K562 (cell line): ENCODE measurements around the gene WNK2. TPM values are rescaled to one million over a fixed set of nuclear protein-coding genes. Genes with fewer than 3 reads are reported as not detected.
A peak's percentile ranks its signal among the peaks of the same experiment; 100 is the strongest.
"Not testable (repeated sequence)": the region's sequence is repeated elsewhere in the genome, so short reads cannot be mapped to it uniquely, and the experiment has no call there.

ENCODE experiments used
- ATAC-seq: fragments of 200-7000 bp; cut with Tn5 transposase; 3 replicates; pipeline ENCODE4 v1.9.1; 2020; ENCODE audit warnings: moderate library complexity
- BruUV-seq: library from RNA; stranded (reverse); fragments of 400-500 nt; replicated peaks from 2 replicates; lab custom pipeline; 2021; lab: Mats Ljungman, UMichigan
- CTCF ChIA-PET: fragments of 300-600 bp; formaldehyde crosslinking; extraction: SDS; loops from one replicate; lab custom pipeline; 2021; ENCODE audit warnings: low intra/inter-chr PET ratio; lab: Yijun Ruan, JAX
- POLR2A ChIA-PET: fragments of 300-600, 350-650 bp; sonication (Branson Sonifier 250); formaldehyde crosslinking; extraction: SDS; loops from one replicate; lab custom pipeline; 2021; ENCODE audit warnings: antibody characterized with exemption, inconsistent platforms; lab: Yijun Ruan, JAX
- DNase-seq, 4 experiments: peaks; one replicate each; pipeline versions ENCODE4 v3.0.0 to v3.0.0-alpha.2; 2011 to 2018; ENCODE audit warnings: low spot score in 3 of 4, mixed read lengths in 3 of 4; ENCODE audit errors: extremely low read depth in 1 of 4
- FAIRE-seq: peaks from 2 replicates; lab custom pipeline; 2011; peaks lifted over from hg19 to GRCh38; lab: Jason Lieb, UNC
- H2AFZ ChIP-seq: 2 replicates; pipeline ENCODE4 v1.6.0; 2011; ENCODE audit warnings: low read depth, low read length, control low read depth, inconsistent platforms
- H3K27ac ChIP-seq: fragments of 200-600 bp; 3 replicates; pipeline ENCODE4 v1.8.0; 2011; ENCODE audit warnings: low read depth, mild to moderate bottlenecking, control low read depth, inconsistent platforms, low read length, moderate library complexity, mixed read lengths; ENCODE audit errors: extremely low read depth
- H3K27me3 ChIP-seq, 2 experiments: fragments of 300-600 bp in 1 of 2; 2 replicates in 1 of 2; 3 replicates in 1 of 2; pipeline versions ENCODE4 v1.6.0 to v1.8.0; 2011; ENCODE audit warnings: inconsistent platforms in 2 of 2, low read length in 2 of 2, mild to moderate bottlenecking in 1 of 2, mixed read lengths in 1 of 2, moderate library complexity in 1 of 2; ENCODE audit not compliant: control insufficient read depth in 2 of 2, insufficient read depth in 2 of 2
- H3K36me3 ChIP-seq: fragments of 300-600 bp; 3 replicates; pipeline ENCODE4 v1.8.0; 2011; ENCODE audit warnings: mild to moderate bottlenecking, low read length, inconsistent platforms; ENCODE audit not compliant: control insufficient read depth, insufficient read depth
- H3K4me1 ChIP-seq, 2 experiments: fragments of 200-600 bp in 1 of 2; replicated peaks in 1 of 2; 2 replicates in 1 of 2; 3 replicates in 1 of 2; pipeline versions ENCODE4 v1.5.1 to v1.8.0; 2011; ENCODE audit warnings: inconsistent platforms in 2 of 2, low read length in 2 of 2, mild to moderate bottlenecking in 1 of 2, mixed read lengths in 1 of 2, moderate library complexity in 1 of 2; ENCODE audit not compliant: control insufficient read depth in 2 of 2, insufficient read depth in 2 of 2
- H3K4me2 ChIP-seq: 2 replicates; pipeline ENCODE4 v1.6.1; 2011; ENCODE audit warnings: low read length, control low read depth, inconsistent platforms, mixed read lengths; ENCODE audit not compliant: insufficient read depth
- H3K4me3 ChIP-seq: fragments of 200-600 bp; sonication (generic), shearing (Covaris generic); 2 replicates; pipeline ENCODE4 v1.5.1; 2016; ENCODE audit warnings: control low read depth, inconsistent platforms
- H3K79me2 ChIP-seq: fragments of 200-600 bp; 3 replicates; pipeline ENCODE4 v1.8.0; 2011; ENCODE audit warnings: low read length, inconsistent platforms; ENCODE audit not compliant: control insufficient read depth, insufficient read depth
- H3K9ac ChIP-seq, 2 experiments: 2 replicates each; pipeline versions ENCODE4 v1.6.0 to v1.6.1; 2011; ENCODE audit warnings: low read depth in 2 of 2, low read length in 2 of 2, control low read depth in 1 of 2, inconsistent platforms in 1 of 2, mild to moderate bottlenecking in 1 of 2, mixed read lengths in 1 of 2; ENCODE audit not compliant: insufficient read depth in 1 of 2
- H3K9me1 ChIP-seq: one replicate; pipeline ENCODE4 v1.6.0; 2011; ENCODE audit warnings: inconsistent platforms, mild to moderate bottlenecking, low read length, moderate library complexity; ENCODE audit not compliant: control insufficient read depth, insufficient read depth
- H3K9me3 ChIP-seq: replicated peaks from 2 replicates; pipeline ENCODE4 v1.5.1; 2011; ENCODE audit warnings: low read depth, low read length, inconsistent platforms; ENCODE audit not compliant: control insufficient read depth, insufficient read depth
- H4K20me1 ChIP-seq: replicated peaks from 2 replicates; pipeline ENCODE4 v1.6.1; 2011; ENCODE audit warnings: low read length, inconsistent platforms, mixed read lengths; ENCODE audit not compliant: control insufficient read depth, insufficient read depth
- EHMT2 ChIP-seq: fragments of 450-650 bp; IDR thresholded peaks from 2 replicates; pipeline ENCODE4 v1.6.1; 2018; ENCODE audit warnings: antibody characterized with exemption
- HNRNPLL ChIP-seq: fragments of 200-400 bp; formaldehyde crosslinking; IDR thresholded peaks from 2 replicates; pipeline ENCODE4 v1.6.1; 2017; ENCODE audit warnings: low read length, low read depth, mild to moderate bottlenecking; ENCODE audit not compliant: poor library complexity, severe bottlenecking
- WHSC1 ChIP-seq: IDR thresholded peaks from one replicate; pipeline ENCODE4 v1.6.1; 2012; ENCODE audit warnings: low read length, control low read depth, inconsistent platforms
- ZNF445 ChIP-seq: fragments of 250-450 bp; sonication (Bioruptor Pico); IDR thresholded peaks from 2 replicates; pipeline ENCODE4 v1.4.0; 2020; ENCODE audit warnings: low read depth, mild to moderate bottlenecking, moderate library complexity
- ZNF609 ChIP-seq: sonication (generic); formaldehyde crosslinking; IDR thresholded peaks from 2 replicates; pipeline ENCODE4 v1.8.1; 2023; ENCODE audit warnings: missing genetic modification reagents, mild to moderate bottlenecking, borderline replicate concordance
- WGBS: fragments of 100-300 bp; shearing (Covaris generic); methylation state at CpG from one replicate; pipeline ENCODE4 v1.1.6; 2016; ENCODE audit warnings: low coverage, mixed read lengths; ENCODE audit not compliant: insufficient coverage; ENCODE audit errors: missing lambda C conversion rate; 5-methylcytosine and 5-hydroxymethylcytosine counted together
- in situ Hi-C: fragments of 300-500 bp; cut with MboI; formaldehyde crosslinking; loops from 4 replicates; pipeline ENCODE4 v1.15.0; 2018; ENCODE audit warnings: inconsistent platforms, mixed read lengths
- intact Hi-C: fragments of 100-400 bp; cut with micrococcal nuclease; formaldehyde crosslinking; loops from 2 replicates; pipeline ENCODE4 v1.14.2; 2022
- polyA plus RNA-seq, 8 experiments: library from polyadenylated mRNA; depleted of rRNA in 4 of 8; stranded (reverse) in 5 of 8; unstranded in 3 of 8; fragments of >200 nt; fragmentation: Nextera tagmentation in 2 of 8; fragmentation: Illumina TruSeq in 1 of 8; extraction: Ambion mirVana in 2 of 8; extraction: Trizol in 1 of 8; gene quantifications; 2 replicates each; pipeline versions ENCODE4 v1.2.1 to v1.2.3, GENCODE V29; 2011 to 2014; ENCODE audit warnings: inconsistent platforms in 1 of 8, missing spikeins in 1 of 8
- total RNA-seq, 7 experiments: library from RNA; depleted of rRNA in 6 of 7; stranded (reverse); fragments of >200 nt in 6 of 7; fragmentation: Illumina TruSeq in 2 of 7; extraction: Trizol in 2 of 7; gene quantifications; 2 replicates each; pipeline versions ENCODE4 v1.2.1 to v1.2.3, GENCODE V29; 2011 to 2021; ENCODE audit warnings: low replicate concordance in 1 of 7
- TF ChIP-seq, protein P1 (sequence below): fragments of 450-650 bp; IDR thresholded peaks from 2 replicates; pipeline ENCODE4 v1.6.1; 2017; ENCODE audit warnings: antibody characterized with exemption, mild to moderate bottlenecking

WNK2 gene
- total and polyA plus RNA-seq, 9 of the 15 experiments (the other 6 are each of a cell fraction or from before 2014, with no cell fraction given) = 0.36 to 3.3 (median 0.64) TPM; not detected in 2

- intact Hi-C loops, H3K27ac ChIP-seq, H4K20me1 ChIP-seq, H3K9me1 ChIP-seq, H3K4me3 ChIP-seq, H3K79me2 ChIP-seq, BruUV-seq, H2AFZ ChIP-seq, H3K36me3 ChIP-seq, H3K4me2 ChIP-seq, POLR2A ChIA-PET, DNase-seq, CTCF ChIA-PET, H3K4me1 ChIP-seq, in situ Hi-C loops, H3K9ac ChIP-seq, H3K9me3 ChIP-seq: not testable (repeated sequence)
- peak; percentile 54; the same call in 1 of the 3 replicates for ATAC-seq
- peaks cover 24 to 40% of the 10 kb centered on the region in 2 experiments; a peak in 4 of 5 replicates for H3K27me3 ChIP-seq
- FAIRE-seq = peak; percentile 76
- 4% methylated on average over 9 of the region's 11 CpGs for WGBS
These were observed 158.5 kb downstream of the WNK2 start for GRCh38 chr9:93342428-93342827.

- FAIRE-seq = no peak
- POLR2A ChIA-PET = no interaction called here
- no peaks in the 10 kb centered on the region for H3K36me3 ChIP-seq
These were observed 159.7 kb downstream of the WNK2 start for GRCh38 chr9:93343663-93344062.

More at GRCh38 chr9:93343663-93344062, 159.7 kb downstream of the WNK2 start:
- Histone ChIP-seq H3K79me2 (no peaks in the 10 kb centered on the region), H3K9me3 (no peaks in the 10 kb centered on the region; the same call in 1 of the 2 replicates), H3K9ac (no peak overlapping the region), H3K4me3 (no peak overlapping the region), H3K27me3 (peaks cover 24 to 40% of the 10 kb centered on the region in 2 experiments; a peak in 4 of 5 replicates), H4K20me1 (no peaks in the 10 kb centered on the region), H2AFZ (no peak overlapping the region), H3K4me2 (no peak overlapping the region), H3K4me1 (peaks cover 0 to 7% of the 10 kb centered on the region in 2 experiments; a peak in 2 of 5 replicates), H3K9me1 (no peaks in the 10 kb centered on the region), H3K27ac (no peak overlapping the region)
- intact Hi-C loops = no loop called here
- in situ Hi-C loops = no loop called here
- CTCF ChIA-PET = no interaction called here
- ATAC-seq = no peak
- DNase-seq = no peak
- 2% methylated on average over 9 of the region's 9 CpGs for WGBS
- TF ChIP-seq HNRNPLL (peak; percentile 24), ZNF609 (CRISPR knock-in tag) (no peak), WHSC1 (no peak), EHMT2 (no peak), ZNF445 (CRISPR knock-in tag) (no peak)
- TF ChIP-seq, protein P1, sequence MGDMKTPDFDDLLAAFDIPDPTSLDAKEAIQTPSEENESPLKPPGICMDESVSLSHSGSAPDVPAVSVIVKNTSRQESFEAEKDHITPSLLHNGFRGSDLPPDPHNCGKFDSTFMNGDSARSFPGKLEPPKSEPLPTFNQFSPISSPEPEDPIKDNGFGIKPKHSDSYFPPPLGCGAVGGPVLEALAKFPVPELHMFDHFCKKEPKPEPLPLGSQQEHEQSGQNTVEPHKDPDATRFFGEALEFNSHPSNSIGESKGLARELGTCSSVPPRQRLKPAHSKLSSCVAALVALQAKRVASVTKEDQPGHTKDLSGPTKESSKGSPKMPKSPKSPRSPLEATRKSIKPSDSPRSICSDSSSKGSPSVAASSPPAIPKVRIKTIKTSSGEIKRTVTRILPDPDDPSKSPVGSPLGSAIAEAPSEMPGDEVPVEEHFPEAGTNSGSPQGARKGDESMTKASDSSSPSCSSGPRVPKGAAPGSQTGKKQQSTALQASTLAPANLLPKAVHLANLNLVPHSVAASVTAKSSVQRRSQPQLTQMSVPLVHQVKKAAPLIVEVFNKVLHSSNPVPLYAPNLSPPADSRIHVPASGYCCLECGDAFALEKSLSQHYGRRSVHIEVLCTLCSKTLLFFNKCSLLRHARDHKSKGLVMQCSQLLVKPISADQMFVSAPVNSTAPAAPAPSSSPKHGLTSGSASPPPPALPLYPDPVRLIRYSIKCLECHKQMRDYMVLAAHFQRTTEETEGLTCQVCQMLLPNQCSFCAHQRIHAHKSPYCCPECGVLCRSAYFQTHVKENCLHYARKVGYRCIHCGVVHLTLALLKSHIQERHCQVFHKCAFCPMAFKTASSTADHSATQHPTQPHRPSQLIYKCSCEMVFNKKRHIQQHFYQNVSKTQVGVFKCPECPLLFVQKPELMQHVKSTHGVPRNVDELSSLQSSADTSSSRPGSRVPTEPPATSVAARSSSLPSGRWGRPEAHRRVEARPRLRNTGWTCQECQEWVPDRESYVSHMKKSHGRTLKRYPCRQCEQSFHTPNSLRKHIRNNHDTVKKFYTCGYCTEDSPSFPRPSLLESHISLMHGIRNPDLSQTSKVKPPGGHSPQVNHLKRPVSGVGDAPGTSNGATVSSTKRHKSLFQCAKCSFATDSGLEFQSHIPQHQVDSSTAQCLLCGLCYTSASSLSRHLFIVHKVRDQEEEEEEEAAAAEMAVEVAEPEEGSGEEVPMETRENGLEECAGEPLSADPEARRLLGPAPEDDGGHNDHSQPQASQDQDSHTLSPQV = no peak
- no TSS peak for BruUV-seq
